ENCODE data around the gene DST. TPM values are rescaled to one million over a fixed set of nuclear protein-coding genes. Genes with fewer than 3 reads are reported as not detected.

The DST gene
- total and polyA plus RNA-seq, 2 of the 8 experiments (the other 6 are each of a cell fraction or from before 2014, with no cell fraction given): 49.4 to 116 TPM

GRCh38 chr6:56480654-56481337 is 161.9 kb downstream of the DST start (continued):
- no peak for TF ChIP-seq PHF8 (conservative IDR thresholded peaks at IDR 0.05; ENCODE audit: low read depth, low read length)
- TF ChIP-seq SP1 (IDR thresholded peaks at IDR 0.05; ENCODE audit: low read depth, low read length): no peak
- TF ChIP-seq SRF (IDR thresholded peaks at IDR 0.05; ENCODE audit: low read depth, low read length): no peak
- TF ChIP-seq SIN3A (conservative IDR thresholded peaks at IDR 0.05 in 1 of 2, IDR thresholded peaks at IDR 0.05 in 1 of 2; ENCODE audit: low read depth in 1 of 2, low read length in 2 of 2): no peak
- TF ChIP-seq BRCA1 (IDR thresholded peaks at IDR 0.05; ENCODE audit: low read depth, low read length): no peak
- TF ChIP-seq CHD2 (IDR thresholded peaks at IDR 0.05; ENCODE audit: low read length): no peak
- no peak for TF ChIP-seq CEBPB (IDR thresholded peaks at IDR 0.05; ENCODE audit: low read depth, low read length)
